Measurements from ENCODE around the gene SUSD4.

DNA sequence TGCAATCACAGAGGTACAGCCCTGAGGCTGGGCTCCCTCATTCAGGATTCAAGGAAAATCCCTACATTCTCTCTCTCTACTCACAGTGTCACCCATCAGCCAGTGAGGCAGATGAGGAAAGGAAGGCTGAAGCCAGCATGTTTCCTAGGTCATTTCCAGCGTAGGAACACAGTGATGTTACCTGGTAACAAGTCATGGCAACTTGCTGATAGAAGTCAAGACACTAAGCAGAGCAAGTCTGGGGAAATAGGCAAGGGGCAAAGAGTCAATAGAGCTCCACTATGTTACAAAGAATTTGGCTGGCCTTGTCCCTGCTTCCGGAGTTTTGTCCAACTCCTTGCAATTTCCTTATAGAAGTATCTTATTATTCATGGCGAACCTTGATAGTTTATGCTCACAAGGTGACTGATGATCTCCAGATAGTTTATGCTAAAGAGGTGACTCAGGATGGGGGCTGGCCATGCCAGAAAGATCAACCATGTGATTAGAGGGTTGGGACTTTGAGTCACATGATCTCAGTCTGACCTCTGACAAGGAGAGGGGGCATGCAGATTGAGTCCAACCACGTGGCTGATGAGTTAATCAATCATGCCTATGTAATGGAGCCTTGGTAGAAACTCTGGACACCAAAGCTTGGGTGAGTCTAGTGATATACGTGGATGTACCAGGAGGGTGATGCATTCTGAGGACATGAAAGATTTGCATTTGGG is 51.1 kb downstream of the SUSD4 start:
- no peak for TF ChIP-seq CTCF (IDR thresholded peaks at IDR 0.05)
- no peak for TF ChIP-seq POLR2A (IDR thresholded peaks at IDR 0.05)

Data from uterus (tissue), 2 donors.